GM21447 (cell line): ENCODE data around the gene PDLIM7.

ENCODE experiments used
- ATAC-seq: cut with Tn5 transposase; IDR thresholded peaks from one replicate; pipeline ENCODE4 v1.9.1; 2021; ENCODE audit not compliant: unreplicated experiment

PDLIM7 gene

DNA sequence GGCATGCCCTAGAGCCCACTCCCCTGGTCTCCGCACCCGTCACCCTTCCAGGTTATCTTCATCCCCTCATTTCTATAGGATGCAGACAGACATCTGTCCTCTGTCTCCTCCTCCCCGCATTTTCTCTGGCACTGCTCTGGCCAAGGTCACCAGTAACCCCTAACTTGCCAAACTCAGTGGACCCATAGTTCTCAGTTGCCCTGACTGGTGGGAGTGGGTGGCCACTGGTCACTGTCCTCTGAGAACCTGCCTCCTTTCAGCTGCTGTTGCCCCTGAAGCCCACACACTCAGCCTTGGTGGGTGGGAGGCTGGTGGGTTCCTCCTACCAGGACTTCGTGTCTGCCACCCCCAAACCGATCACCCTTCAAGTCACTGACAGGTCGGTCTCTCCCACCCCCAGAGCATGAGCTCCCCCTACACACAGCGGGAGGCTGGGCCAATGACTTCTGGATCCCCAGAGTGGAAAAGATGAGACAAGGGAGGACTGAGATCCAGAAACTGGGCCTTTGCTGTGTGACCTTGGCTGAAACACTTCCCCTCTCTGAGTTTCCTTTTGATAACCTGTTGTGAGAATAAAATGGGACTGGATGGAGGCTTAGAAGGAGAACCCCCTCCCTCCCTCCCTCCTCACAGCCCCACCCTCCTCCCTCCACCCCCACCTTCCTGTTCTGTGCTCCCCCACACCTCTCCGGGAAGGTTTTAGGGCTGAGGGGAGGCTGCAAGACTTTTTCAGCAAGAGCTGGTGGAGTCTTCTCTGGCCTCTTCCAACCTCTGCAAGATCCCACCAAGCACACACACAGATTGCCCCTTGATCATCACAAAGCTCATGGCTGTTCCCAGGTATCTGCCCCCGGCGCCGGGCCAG is 21.6 kb downstream of the PDLIM7 start:
- no peak for ATAC-seq

GRCh38 chr5:177474846-177475562 is 22.4 kb downstream of the PDLIM7 start:
- no peak for ATAC-seq

GRCh38 chr5:177474002-177474476 is 23.4 kb downstream of the PDLIM7 start:
- no peak for ATAC-seq

- ATAC-seq = no peak
Observed at GRCh38 chr5:177473443-177474001, 23.9 kb downstream of the PDLIM7 start, which contains the start of gene DBN1. Gene DBN1, minus strand, starts transcription at chr5:177473634. Its CDS starts 113 bp downstream, at chr5:177473521.

DNA sequence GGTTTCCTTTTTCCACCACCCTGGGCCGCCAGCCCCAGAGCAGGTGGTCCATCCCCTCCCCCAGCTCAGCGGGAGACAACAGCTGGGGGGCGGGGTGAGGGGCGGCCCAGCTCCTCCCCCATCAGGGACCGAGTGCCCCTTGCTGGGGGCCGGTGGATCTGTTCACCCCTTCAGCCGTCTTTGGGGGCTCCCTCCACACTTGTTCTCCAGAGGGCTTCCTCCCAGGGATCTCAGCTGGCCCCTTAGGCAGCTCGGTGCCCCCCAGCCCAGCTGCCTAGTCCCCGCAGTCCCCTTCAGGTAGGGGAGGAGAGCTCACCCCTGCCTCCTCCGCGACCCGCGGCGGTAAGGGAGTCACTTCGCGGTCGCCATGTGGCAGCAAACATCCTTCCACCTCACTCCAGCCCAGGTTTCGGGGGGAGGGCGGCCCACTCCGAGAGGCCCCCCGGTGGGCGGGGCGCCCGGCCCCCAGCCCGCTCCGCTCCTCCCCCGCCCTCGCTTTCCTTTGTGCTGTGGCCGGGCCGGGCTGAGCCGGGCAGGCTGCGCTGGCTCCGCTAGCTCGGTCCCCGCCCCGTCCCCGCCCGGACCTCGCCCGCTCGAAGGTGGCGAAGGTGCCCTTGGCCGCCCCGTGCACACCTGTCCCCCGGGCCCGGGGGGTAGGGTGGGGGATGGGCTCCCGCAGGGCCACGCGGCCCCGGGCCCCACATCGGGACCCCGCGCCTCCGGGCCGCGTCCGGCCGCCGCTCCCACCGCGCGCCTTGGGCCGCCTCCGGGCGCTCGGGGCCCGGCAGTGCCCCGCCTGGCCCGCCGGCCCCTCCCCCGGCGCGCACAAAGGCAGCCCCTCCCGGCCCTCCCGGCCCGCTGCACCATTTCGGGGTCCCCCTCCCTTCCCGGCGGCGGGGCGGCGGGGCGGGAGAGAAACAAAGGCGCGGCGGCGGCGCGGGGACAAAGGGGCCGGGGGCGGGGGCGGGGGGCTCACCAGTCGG is 24.7 kb downstream of the PDLIM7 start:
- peak; percentile 47 for ATAC-seq

- no peak for ATAC-seq
Observed at GRCh38 chr5:177471610-177472356, 25.6 kb downstream of the PDLIM7 start.

GRCh38 chr5:177470759-177471536 is 26.5 kb downstream of the PDLIM7 start:
- ATAC-seq = no peak

- no peak for ATAC-seq
Observed at GRCh38 chr5:177469750-177470525, 27.5 kb downstream of the PDLIM7 start.

DNA sequence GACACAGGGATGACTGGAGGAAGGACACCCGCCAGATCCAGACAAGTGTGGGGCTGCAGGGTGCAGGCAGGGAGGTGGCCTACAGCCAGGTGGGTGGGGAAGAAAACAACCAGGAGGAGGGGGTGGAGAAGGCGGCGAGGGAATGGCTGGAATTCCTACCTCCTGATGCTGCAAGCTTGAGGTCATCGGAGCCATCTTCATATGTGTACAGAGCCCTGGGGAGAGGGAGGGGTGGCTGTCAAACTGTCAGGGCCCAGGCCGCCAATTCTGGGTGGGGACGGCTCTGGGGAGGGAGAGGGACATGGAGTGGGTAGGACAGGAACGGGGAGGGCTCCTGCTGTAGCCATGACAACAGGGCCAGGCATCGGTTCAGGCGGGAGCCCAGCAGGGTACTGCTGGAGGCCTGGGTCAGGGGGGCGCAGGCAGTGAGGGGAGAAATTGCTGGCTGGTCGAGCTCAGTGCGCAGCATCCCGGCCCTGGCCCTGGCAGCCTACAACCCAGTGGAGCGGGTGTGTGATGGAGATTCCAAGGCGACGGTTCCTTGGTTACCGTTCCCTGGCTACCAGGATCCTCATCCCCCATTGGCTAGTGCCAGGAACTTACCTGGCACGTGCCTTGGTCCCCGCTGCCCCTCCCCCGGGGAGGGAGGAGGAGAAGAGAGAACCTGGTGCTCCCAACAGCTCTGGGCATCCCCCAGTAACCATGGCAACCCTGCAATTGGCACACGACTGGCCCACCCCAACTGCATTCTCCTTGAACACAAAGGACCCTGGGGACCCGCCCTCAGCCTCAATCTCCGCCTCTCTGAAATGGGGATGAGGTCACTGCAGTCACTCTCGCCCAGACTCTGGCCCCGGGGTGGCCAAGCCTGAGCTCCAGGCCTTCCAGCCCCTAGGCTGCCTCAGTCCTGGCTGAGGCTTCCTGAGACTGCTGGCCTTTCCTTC is 28.4 kb downstream of the PDLIM7 start:
- no peak for ATAC-seq

GRCh38 chr5:177468329-177468684 is 29.1 kb downstream of the PDLIM7 start:
- no peak for ATAC-seq

DNA sequence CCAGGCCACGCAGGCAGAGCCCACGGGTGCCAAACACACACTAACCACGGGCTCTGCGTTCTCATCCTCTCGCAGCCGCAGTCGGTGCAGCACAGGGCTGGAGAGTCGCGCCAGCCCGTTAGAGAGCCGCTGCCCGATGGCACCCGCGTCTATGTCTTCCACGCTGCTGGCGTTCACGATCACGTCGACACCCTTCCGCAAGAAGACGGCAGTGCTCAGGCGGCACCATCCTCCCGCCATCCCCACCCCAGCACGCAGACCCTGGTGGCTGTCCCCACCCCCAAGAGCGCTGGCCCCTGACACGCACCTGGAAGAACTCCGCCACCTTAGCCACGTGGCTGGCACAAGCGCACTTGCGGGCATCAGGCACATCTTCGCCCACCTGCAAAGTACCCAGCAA is 30.0 kb downstream of the PDLIM7 start:
- no peak for ATAC-seq

DNA sequence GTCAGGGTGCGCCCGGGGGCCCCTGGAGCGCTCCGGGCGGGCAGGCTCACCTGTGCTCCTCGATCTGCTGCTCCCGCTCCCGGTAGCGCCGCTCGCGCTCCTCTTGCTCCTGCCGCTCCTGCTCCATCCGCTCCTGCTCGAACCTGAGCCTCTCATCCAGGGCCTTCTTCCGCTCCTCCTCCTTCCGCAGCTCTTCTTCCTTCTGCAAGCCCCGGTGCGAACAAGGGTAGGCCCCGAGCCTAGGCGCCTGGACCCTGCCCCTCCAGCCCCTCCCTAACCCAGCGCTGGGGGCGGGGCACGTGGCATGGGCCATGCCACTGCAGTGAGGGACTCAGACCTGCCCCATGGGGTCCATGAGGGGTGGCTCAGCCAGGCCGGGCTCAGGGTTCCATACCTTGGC is 30.5 kb downstream of the PDLIM7 start:
- ATAC-seq = no peak

GRCh38 chr5:177465044-177465443 is 32.4 kb downstream of the PDLIM7 start:
- ATAC-seq = no peak

- no peak for ATAC-seq
Observed at GRCh38 chr5:177462021-177462670, 35.3 kb downstream of the PDLIM7 start.

DNA sequence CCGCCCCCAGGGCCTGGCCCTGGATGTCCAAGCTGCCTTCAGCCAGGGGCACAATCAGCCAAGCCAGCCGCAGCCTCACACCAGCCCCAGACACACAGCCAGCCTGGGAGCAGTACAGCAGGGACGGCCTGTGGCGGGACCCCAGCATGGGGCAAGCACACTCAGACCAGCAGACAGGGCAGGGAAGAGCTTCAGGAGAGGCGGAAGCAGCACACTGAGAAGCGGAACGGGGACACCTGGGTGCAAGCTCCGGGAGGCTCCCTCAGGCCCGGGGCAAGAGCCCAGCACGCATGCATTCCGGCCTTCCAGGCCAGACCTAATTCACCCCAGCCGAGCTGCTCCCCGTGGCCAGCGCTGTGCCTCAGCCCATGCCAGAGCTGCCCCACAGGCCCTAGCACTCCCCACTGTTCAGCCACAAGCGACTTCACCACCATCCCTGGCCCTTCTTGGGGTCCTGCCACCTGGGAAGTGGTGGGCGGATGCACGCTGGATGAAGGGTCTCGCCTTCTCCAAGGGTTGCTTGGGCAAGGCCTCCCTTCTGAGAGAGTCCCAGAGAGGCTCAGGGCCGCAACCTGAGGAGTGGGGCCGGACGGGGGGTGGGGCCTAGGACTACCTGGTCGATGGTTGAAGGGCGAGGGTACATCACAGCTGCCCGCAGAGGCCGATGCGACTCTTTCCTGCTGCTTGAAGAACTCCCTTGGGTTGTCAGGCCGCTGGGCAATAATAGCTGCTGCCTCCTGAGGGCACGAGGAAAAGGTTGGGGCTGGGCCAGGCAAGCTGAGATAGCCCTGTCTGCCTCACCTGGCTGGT is 37.4 kb downstream of the PDLIM7 start:
- ATAC-seq = no peak

DNA sequence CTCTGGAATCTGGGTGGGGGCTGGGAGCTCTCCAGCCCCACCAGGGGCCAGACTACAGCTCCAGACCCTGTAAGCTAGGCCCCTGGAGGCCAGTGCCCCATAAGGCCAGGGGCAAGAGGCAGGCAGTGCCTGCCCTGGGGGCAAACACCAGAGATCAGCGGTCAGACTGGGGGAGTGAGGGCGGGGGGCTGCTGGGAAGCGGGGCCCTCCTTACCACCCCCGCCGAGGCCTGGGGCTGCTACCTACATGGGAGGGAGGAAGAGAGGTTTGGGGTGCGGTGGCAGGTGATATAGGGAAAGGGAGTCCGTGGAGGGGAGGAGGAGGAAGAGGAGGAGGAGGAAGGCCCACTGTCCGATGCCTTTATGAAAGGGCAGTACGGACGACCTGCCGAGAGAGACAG is 38.0 kb downstream of the PDLIM7 start:
- no peak for ATAC-seq
